CD4-positive, alpha-beta memory T cell (primary cell): ENCODE measurements around the gene LGR6. TPM values are rescaled to one million over a fixed set of nuclear protein-coding genes. Genes with fewer than 3 reads are reported as not detected.

ENCODE experiments used
- CTCF ChIA-PET: fragments of 350-600 bp; sonication (Branson Sonifier 250); formaldehyde crosslinking; loops from one replicate; lab custom pipeline; 2021; ENCODE audit warnings: inconsistent platforms; ENCODE audit not compliant: partially characterized antibody; lab: Charles Lee
- POLR2A ChIA-PET: fragments of 350-600 bp; sonication (Branson Sonifier 250); formaldehyde crosslinking; loops from one replicate; lab custom pipeline; 2021; ENCODE audit not compliant: partially characterized antibody; lab: Charles Lee
- DNase-seq, 5 donors: peaks; one replicate each; pipeline versions ENCODE4 v3.0.0 to v3.0.0-alpha.2; 2020 to 2022; ENCODE audit warnings: mixed read lengths in 1 of 5
- H3K27ac ChIP-seq: one replicate; pipeline ENCODE4 v1.7.0; 2013; ENCODE audit warnings: low read depth, low read length
- H3K27me3 ChIP-seq: 2 replicates; pipeline ENCODE4 v1.7.0; 2013; ENCODE audit warnings: mild to moderate bottlenecking, low read length, moderate library complexity; ENCODE audit not compliant: insufficient read depth
- H3K36me3 ChIP-seq: 2 replicates; pipeline ENCODE4 v1.7.0; 2013; ENCODE audit warnings: mild to moderate bottlenecking, low read length, moderate library complexity; ENCODE audit not compliant: insufficient read depth
- H3K4me1 ChIP-seq: 2 replicates; pipeline ENCODE4 v1.7.0; 2013; ENCODE audit warnings: mild to moderate bottlenecking, low read length, moderate library complexity; ENCODE audit not compliant: insufficient read depth
- H3K4me3 ChIP-seq, 2 donors: one replicate each; pipeline ENCODE4 v1.7.0; 2013; ENCODE audit warnings: low read length in 2 of 2, mild to moderate bottlenecking in 1 of 2
- H3K9me3 ChIP-seq, 2 donors: one replicate each; pipeline ENCODE4 v1.7.0; 2013; ENCODE audit warnings: low read length in 2 of 2, control low read depth in 1 of 2; ENCODE audit not compliant: control insufficient read depth in 1 of 2
- H3K27ac Mint-ChIP-seq, 7 donors: one replicate each; pipeline ENCODE4 v1.8.0; 2020 to 2021; ENCODE audit warnings: mixed read lengths in 7 of 7, mild to moderate bottlenecking in 6 of 7, inconsistent platforms in 3 of 7, moderate library complexity in 3 of 7
- H3K27me3 Mint-ChIP-seq, 2 donors: one replicate each; pipeline ENCODE4 v1.8.0; 2020 to 2021; ENCODE audit warnings: mixed read lengths in 2 of 2
- H3K36me3 Mint-ChIP-seq, 2 donors: one replicate each; pipeline ENCODE4 v1.8.0; 2020 to 2021; ENCODE audit warnings: mixed read lengths in 2 of 2, inconsistent platforms in 1 of 2, mild to moderate bottlenecking in 1 of 2
- H3K4me1 Mint-ChIP-seq, 4 donors: one replicate each; pipeline ENCODE4 v1.8.0; 2020 to 2021; ENCODE audit warnings: mixed read lengths in 4 of 4, mild to moderate bottlenecking in 1 of 4
- H3K4me3 Mint-ChIP-seq, 8 donors: one replicate each; pipeline ENCODE4 v1.8.0; 2020 to 2021; ENCODE audit warnings: mixed read lengths in 8 of 8, mild to moderate bottlenecking in 7 of 8, moderate library complexity in 6 of 8, inconsistent platforms in 3 of 8
- H3K9me3 Mint-ChIP-seq, 8 donors: one replicate each; pipeline ENCODE4 v1.8.0; 2020 to 2021; ENCODE audit warnings: mixed read lengths in 8 of 8, mild to moderate bottlenecking in 5 of 8, inconsistent platforms in 3 of 8, moderate library complexity in 1 of 8
- intact Hi-C: fragments of 100-400 bp; cut with micrococcal nuclease; formaldehyde crosslinking; loops from one replicate; pipeline ENCODE4 v1.15.1; 2023
- polyA plus RNA-seq, 2 donors: library from polyadenylated mRNA; unstranded; fragments of 300-500 nt; fragmentation: Illumina TruSeq; gene quantifications; one replicate each; pipeline ENCODE4 v1.2.3, GENCODE V29; 2021
- total RNA-seq, 2 experiments: library from RNA; stranded (reverse); gene quantifications; one replicate each; pipeline ENCODE4 v1.2.3, GENCODE V29; 2021

The LGR6 gene
- total and polyA plus RNA-seq, 4 experiments from 2014 or later, result 0.16 to 0.33 (median 0.17) TPM; not detected in 1

GRCh38 chr1:202162418-202163280, 30.9 kb upstream of the LGR6 start:
- H3K9me3 Mint-ChIP-seq, result no peaks in the 10 kb centered on the region
- peaks cover 83% of the 10 kb centered on the region for H3K4me1 ChIP-seq
- intact Hi-C loops, result no loop called here
- POLR2A ChIA-PET, result interaction anchor here (1.2 to 10.7 kb wide), 7 partner anchors 8 to 844 kb away, joined by 3 to 164 read pairs (median 4); partner anchors contain the start of genes ARL8A and TMEM183A
- peak overlapping the region; percentile 75 to 99 (median 97) for H3K27ac Mint-ChIP-seq
- H3K4me1 Mint-ChIP-seq, result peaks cover 51 to 92% (median 68%) of the 10 kb centered on the region in 4 donors
- DNase-seq, result peak in 1 of 5 donors; percentile 64
- H3K27me3 Mint-ChIP-seq, result no peaks in the 10 kb centered on the region
- no peaks in the 10 kb centered on the region for H3K36me3 ChIP-seq
- peak overlapping the region; percentile 93 for H3K27ac ChIP-seq
- H3K27me3 ChIP-seq, result no peaks in the 10 kb centered on the region
- peaks cover under 1 to 26% of the 10 kb centered on the region in 2 donors for H3K36me3 Mint-ChIP-seq
- H3K9me3 ChIP-seq, result no peaks in the 10 kb centered on the region
- CTCF ChIA-PET, result interaction anchor here (1.1 to 5.6 kb wide), 10 partner anchors 8 to 30 kb away, joined by 3 to 41 read pairs (median 10); partner anchors contain the start of genes ARL8A and LGR6
- H3K4me3 ChIP-seq, result peak overlapping the region; percentile 89 to 93
- H3K4me3 Mint-ChIP-seq, result peak overlapping the region; percentile 67 to 98 (median 95)

- H3K36me3 Mint-ChIP-seq, result peaks cover 0 to 20% of the 10 kb centered on the region in 2 donors
- H3K27ac Mint-ChIP-seq, result peak overlapping the region in 6 of 7 donors; percentile 75 to 99 (median 92)
- H3K27ac ChIP-seq, result peak overlapping the region; percentile 93
- DNase-seq, result no peak
- no peaks in the 10 kb centered on the region for H3K9me3 ChIP-seq
- intact Hi-C loops, result no loop called here
- H3K9me3 Mint-ChIP-seq, result no peaks in the 10 kb centered on the region
- H3K4me3 Mint-ChIP-seq, result peak overlapping the region in 7 of 8 donors; percentile 51 to 98 (median 92)
- peaks cover 74% of the 10 kb centered on the region for H3K4me1 ChIP-seq
- no peaks in the 10 kb centered on the region for H3K27me3 ChIP-seq
- H3K4me3 ChIP-seq, result peak overlapping the region; percentile 11 to 89
- H3K4me1 Mint-ChIP-seq, result peaks cover 46 to 83% (median 61%) of the 10 kb centered on the region in 4 donors
- CTCF ChIA-PET, result interaction anchor here (1.1 to 5.6 kb wide), 11 partner anchors 8 to 29 kb away, joined by 3 to 41 read pairs (median 10); partner anchors contain the start of genes ARL8A and LGR6
- H3K27me3 Mint-ChIP-seq, result no peaks in the 10 kb centered on the region
- H3K36me3 ChIP-seq, result no peaks in the 10 kb centered on the region
- POLR2A ChIA-PET, result interaction anchor here (1.3 to 10.7 kb wide), 3 partner anchors 10 to 843 kb away, joined by 3 to 164 read pairs (median 30); partner anchors contain the start of genes ARL8A and TMEM183A
These were observed 30.0 kb upstream of the LGR6 start for GRCh38 chr1:202163281-202164270.

- H3K27ac ChIP-seq, result peak overlapping the region; percentile 93
- H3K4me3 ChIP-seq, result peak overlapping the region in 1 of 2 donors; percentile 39
- Mint-ChIP-seq H3K27ac (peak overlapping the region; percentile 85 to 95 (median 92)), H3K27me3 (no peaks in the 10 kb centered on the region), H3K4me1 (peaks cover 42 to 74% (median 55%) of the 10 kb centered on the region in 4 donors), H3K4me3 (peak overlapping the region; percentile 51 to 98 (median 78)), H3K9me3 (no peaks in the 10 kb centered on the region), H3K36me3 (peaks cover 0 to 14% of the 10 kb centered on the region in 2 donors)
- no peaks in the 10 kb centered on the region for H3K9me3 ChIP-seq
- intact Hi-C loops, result no loop called here
- DNase-seq, result peak; percentile 85 to 94 (median 86)
- ChIA-PET POLR2A (interaction anchor here (1.1 to 10.7 kb wide), 5 partner anchors 8 to 21 kb away, joined by 3 to 164 read pairs (median 10); partner anchors contain the start of gene ARL8A), CTCF (interaction anchor here (1.2 to 5.6 kb wide), 6 partner anchors 9 to 29 kb away, joined by 3 to 41 read pairs (median 15); partner anchors contain the start of gene ARL8A)
- H3K27me3 ChIP-seq, result no peaks in the 10 kb centered on the region
- H3K4me1 ChIP-seq, result peaks cover 65% of the 10 kb centered on the region
- no peaks in the 10 kb centered on the region for H3K36me3 ChIP-seq
These were observed 29.1 kb upstream of the LGR6 start for GRCh38 chr1:202164271-202165037.

GRCh38 chr1:202165267-202165941, 28.2 kb upstream of the LGR6 start:
- H3K9me3 ChIP-seq, result no peaks in the 10 kb centered on the region
- CTCF ChIA-PET, result interaction anchor here (1.2 to 2.4 kb wide), 4 partner anchors 8 to 30 kb away, joined by 3 to 15 read pairs (median 8); no protein-coding TSS in a partner anchor
- Mint-ChIP-seq H3K36me3 (peaks cover 0 to 5% of the 10 kb centered on the region in 2 donors), H3K4me1 (peaks cover 42 to 70% (median 55%) of the 10 kb centered on the region in 4 donors), H3K4me3 (peak overlapping the region; percentile 49 to 86 (median 78)), H3K27ac (peak overlapping the region; percentile 75 to 95 (median 92)), H3K9me3 (no peaks in the 10 kb centered on the region), H3K27me3 (no peaks in the 10 kb centered on the region)
- POLR2A ChIA-PET, result interaction anchor here (0.7 to 2.5 kb wide), 6 partner anchors 9 to 34 kb away, joined by 3 to 10 read pairs (median 4); partner anchors contain the start of gene ARL8A
- intact Hi-C loops, result no loop called here
- peak overlapping the region; percentile 11 to 23 for H3K4me3 ChIP-seq
- DNase-seq, result peak in 1 of 5 donors; percentile 57
- H3K4me1 ChIP-seq, result peaks cover 64% of the 10 kb centered on the region
- H3K27ac ChIP-seq, result peak overlapping the region; percentile 93
- no peaks in the 10 kb centered on the region for H3K27me3 ChIP-seq
- no peaks in the 10 kb centered on the region for H3K36me3 ChIP-seq

- H3K27me3 Mint-ChIP-seq, result no peaks in the 10 kb centered on the region
- peaks cover 0 to 4% of the 10 kb centered on the region in 2 donors for H3K36me3 Mint-ChIP-seq
- peak overlapping the region in 7 of 8 donors; percentile 27 to 86 (median 74) for H3K4me3 Mint-ChIP-seq
- ChIA-PET CTCF (interaction anchor here (1.2 to 2.4 kb wide), 3 partner anchors 11 to 31 kb away, joined by 5 to 15 read pairs (median 10); no protein-coding TSS in a partner anchor), POLR2A (interaction anchor here (0.7 to 2.5 kb wide), 4 partner anchors 11 to 35 kb away, joined by 3 to 10 read pairs (median 6); partner anchors contain the start of gene ARL8A)
- no peaks in the 10 kb centered on the region for H3K36me3 ChIP-seq
- no peaks in the 10 kb centered on the region for H3K9me3 ChIP-seq
- peaks cover 35 to 71% (median 52%) of the 10 kb centered on the region in 4 donors for H3K4me1 Mint-ChIP-seq
- peak overlapping the region in 1 of 2 donors; percentile 23 for H3K4me3 ChIP-seq
- DNase-seq, result peak in 1 of 5 donors; percentile 31
- intact Hi-C loops, result no loop called here
- peak overlapping the region; percentile 93 for H3K27ac ChIP-seq
- H3K9me3 Mint-ChIP-seq, result no peaks in the 10 kb centered on the region
- peaks cover 62% of the 10 kb centered on the region for H3K4me1 ChIP-seq
- peak overlapping the region; percentile 22 to 95 (median 72) for H3K27ac Mint-ChIP-seq
- no peaks in the 10 kb centered on the region for H3K27me3 ChIP-seq
These were observed 27.4 kb upstream of the LGR6 start for GRCh38 chr1:202165942-202166843.
